T1000 (cell line): ENCODE results near the gene TLE3.
A peak's percentile ranks its signal among the peaks of the same experiment; 100 is the strongest.
"Not testable (repeated sequence)": the region's sequence is repeated elsewhere in the genome, so short reads cannot be mapped to it uniquely, and the experiment has no call there.

Experiments used
- DNase-seq: peaks from one replicate; lab custom pipeline; 2025; ENCODE audit warnings: mixed read lengths; lab: John Stamatoyannopoulos, UW

The TLE3 gene

GRCh38 chr15:70097321-70098152 is at the start of gene TLE3:
Gene TLE3 (minus strand): TSS chr15:70097917. CDS start chr15:70096798, 1,119 bp downstream.
- DNase-seq: peak; percentile 93

DNA sequence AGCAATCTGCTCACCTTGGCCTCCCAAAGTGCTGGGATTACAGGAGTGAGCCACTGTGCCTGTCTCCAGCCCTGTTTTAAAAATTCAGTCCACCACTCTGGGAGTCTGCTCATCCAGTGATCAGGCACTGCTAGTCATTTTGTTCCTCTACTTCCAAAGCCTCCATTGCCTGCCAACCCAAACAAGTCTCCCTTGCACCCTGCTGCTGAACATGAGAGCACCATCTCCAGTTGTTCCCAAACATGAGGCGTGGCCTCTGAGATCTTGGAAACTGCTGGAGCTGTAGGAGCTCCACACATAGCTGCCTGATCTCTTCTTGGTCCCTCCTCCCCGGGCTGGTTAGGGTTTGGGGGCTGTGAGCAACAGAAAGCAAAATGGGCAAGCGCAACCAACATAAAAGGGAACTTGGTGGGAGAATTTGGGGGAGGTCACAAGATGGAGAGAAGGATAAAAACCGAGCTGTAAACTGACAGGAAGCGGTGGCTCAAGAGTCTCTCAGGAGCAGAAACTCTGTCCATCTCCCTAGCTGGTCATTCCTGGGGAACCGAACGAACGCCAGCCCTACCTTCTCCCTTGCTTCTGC is 49.6 kb upstream of the TLE3 start:
- DNase-seq: no peak

DNA sequence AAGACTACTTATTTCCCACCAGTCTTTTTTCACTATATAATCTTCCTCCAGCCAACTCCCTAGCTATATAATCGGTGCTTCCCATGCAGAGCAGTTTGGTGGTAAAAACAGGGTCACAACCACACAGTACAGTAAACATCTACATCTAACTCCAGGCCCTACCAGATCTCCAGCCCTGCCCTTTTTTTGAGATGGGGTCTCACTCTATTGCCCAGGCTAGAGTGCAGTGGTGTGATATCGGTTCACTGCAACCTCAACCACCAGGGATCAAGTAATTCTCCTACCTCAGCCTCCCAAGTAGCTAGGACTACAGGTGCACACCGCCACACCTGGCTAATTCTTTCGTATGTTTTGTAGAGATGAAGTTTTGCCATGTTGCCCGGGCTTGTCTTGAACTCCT is 49.1 kb upstream of the TLE3 start:
- no peak for DNase-seq

GRCh38 chr15:70146162-70146561 is 48.4 kb upstream of the TLE3 start:
- no peak for DNase-seq

DNA sequence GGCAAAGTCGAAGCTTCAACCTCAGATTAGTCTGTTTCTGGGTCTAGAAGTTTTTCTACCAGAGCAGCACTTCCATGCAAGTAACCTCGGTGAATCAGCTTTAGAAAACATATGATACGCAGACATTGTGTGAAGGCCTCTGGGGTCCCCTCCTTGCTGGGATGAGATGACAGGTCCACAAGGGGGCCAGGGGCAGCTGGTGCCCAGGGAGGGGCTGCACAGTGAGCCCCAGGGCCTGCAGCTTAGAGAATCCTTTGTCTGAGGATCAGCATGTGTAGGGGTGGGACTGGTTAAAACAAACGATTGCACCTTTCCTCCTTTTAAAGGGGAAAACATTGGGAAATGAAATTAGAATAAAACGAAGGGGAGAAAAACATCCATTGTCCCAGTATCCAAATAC is 47.5 kb upstream of the TLE3 start:
- no peak for DNase-seq

DNA sequence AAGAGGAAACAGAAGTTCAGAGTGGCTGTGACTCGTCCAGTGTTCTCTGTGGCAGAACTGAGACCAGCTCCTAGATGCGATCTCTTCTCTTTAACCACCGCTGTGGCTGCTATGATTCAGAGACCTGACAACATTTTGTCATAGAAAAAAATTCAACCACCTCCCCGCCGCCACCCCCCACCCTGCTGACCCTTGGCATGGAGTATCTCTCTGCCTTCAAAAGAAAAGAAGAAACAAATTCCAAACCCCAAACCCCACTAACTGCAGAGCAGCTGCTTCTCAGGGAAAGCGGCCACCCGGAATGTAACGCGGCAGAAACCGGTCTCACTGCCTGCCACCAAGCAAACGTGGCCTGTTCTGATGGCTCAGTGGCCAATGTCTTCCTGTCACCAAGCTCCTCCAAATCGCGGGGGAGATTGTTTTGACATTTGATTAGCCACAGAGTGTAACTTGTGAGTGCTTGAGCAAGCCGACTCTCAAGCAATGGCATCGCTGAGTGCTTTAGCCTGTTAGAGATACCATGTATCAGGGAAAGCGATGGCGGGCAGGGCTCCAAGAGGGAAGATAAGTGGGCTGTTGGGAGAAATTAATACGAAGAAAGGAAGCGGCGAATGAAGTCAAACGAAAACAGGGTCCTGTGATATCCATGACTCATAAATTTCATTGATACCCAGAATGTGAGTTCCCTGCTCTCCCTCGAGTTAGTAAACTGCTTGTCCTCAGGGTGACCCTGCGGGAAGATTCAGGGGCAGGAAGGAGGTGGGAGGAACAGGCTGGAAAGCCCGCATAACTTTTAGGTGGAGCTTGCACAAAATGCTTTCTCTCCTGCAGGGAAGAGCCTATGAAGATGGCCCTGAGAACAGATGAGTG is 44.8 kb upstream of the TLE3 start:
- DNase-seq: no peak

DNA sequence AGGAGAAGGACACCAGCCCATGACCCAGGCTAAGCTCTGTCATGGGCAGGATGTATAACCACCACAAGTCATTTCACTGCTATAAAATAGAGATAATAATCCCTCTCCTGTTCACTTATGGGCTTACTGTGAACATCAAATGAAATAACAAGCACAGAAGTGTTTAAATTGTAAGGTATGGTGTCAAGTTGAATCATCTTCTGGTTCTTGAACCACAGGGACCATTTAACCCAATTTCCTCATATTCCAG is 44.3 kb upstream of the TLE3 start:
- no peak for DNase-seq

GRCh38 chr15:70141376-70142071 is 43.8 kb upstream of the TLE3 start:
- DNase-seq: no peak

DNA sequence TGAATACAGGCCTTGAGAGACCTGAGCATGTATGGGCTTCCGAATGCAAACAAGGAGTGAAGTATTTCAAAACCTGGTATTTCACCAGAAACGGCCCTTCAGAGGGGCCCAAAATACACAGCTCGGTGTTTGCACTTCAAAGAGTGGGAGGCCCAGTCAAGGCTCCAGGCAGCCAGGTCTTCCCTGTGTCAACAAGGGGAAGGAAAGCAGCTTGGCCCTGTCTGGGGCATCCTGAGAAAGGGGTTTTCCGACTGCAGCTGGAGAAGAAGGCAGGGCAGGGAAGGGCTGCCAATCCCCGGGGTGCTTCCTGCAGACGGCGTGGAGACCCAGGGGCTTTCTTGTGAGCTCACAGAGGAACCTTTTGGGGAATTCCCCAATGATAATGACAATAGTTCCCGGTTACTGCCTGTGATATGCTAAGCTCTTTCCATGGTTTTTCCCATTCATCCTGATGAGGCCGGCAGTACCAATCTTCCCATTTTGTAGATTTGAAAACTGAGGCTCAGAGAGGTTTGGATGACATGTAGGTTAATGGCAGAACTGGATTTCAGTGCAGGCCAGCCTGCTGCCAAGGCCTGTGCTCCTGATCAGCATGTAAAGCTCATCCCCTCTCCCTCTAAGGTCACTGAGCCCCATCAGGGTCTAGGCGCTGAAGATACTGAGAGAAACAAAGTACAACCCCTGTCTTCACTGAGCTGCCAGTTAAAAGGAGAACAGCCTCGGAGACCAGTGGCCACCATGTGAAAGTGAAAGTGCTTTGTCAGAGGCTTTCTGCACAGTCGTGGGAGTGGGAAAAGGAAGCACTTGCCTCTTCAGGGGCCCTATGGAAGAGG is 43.0 kb upstream of the TLE3 start:
- no peak for DNase-seq

GRCh38 chr15:70140025-70140542 is 42.4 kb upstream of the TLE3 start:
- DNase-seq: no peak

DNA sequence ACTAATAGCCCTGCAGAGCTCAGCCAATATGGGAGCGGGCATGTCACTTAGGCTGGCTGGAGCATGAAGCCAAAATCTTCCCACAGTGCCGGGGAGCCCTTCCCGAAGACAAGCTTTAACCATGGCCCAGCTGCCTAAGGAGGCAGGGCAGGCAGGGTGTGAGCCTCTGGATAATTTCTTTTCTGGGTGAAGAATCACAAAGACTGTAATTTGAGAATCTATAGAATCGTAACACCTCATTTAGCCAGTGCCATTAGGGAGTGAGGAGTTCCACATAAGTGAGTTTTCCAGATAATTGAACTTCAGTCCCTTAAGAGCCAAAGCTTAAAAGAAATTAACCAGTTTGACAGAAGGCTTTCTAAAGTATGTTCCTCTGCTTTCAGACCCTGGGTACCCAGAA is 40.2 kb upstream of the TLE3 start:
- no peak for DNase-seq

- DNase-seq: not testable (repeated sequence)
Observed at GRCh38 chr15:70137021-70137420, 39.3 kb upstream of the TLE3 start.

GRCh38 chr15:70133781-70134421 is 36.2 kb upstream of the TLE3 start:
- DNase-seq: no peak

DNA sequence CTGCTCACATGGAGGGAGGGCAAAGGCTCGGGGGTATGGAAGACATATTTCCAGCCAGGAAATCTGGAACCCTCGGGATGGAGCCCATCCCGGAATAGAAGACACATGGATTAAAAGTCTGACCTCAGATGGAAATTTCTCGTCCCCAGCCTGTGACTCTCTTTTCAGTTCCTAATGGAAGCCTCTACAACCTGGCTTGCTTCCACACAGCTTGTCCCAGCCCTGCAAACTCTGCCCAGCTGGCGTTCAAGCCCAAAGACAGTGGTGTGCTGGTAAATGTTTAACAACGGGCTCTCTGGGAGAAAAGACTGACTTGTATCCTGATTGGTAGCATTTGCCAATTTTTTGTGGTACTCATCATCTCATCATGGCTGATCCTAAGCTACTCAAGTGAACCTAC is 35.6 kb upstream of the TLE3 start:
- no peak for DNase-seq

- DNase-seq: no peak
Observed at GRCh38 chr15:70132571-70132970, 34.9 kb upstream of the TLE3 start.

DNA sequence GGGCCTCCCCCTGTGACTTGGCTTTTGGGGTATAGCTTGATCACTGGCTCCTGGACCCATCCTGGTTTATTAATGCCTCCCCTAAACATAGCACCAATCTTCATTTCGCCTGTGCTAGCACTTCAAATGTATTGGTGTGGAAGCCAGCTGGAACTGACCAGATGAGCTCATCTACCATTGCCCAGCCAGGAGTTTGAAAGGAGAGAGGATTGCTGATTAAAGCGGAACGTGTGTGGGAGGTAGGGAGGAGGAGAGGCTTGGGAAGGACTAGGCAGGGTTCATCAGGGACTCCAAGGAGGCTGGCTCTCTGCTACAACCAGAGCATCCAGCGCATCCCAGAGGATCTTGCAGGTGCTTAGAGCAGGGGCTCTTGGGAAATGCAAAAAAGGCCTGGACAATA is 34.4 kb upstream of the TLE3 start:
- no peak for DNase-seq

DNA sequence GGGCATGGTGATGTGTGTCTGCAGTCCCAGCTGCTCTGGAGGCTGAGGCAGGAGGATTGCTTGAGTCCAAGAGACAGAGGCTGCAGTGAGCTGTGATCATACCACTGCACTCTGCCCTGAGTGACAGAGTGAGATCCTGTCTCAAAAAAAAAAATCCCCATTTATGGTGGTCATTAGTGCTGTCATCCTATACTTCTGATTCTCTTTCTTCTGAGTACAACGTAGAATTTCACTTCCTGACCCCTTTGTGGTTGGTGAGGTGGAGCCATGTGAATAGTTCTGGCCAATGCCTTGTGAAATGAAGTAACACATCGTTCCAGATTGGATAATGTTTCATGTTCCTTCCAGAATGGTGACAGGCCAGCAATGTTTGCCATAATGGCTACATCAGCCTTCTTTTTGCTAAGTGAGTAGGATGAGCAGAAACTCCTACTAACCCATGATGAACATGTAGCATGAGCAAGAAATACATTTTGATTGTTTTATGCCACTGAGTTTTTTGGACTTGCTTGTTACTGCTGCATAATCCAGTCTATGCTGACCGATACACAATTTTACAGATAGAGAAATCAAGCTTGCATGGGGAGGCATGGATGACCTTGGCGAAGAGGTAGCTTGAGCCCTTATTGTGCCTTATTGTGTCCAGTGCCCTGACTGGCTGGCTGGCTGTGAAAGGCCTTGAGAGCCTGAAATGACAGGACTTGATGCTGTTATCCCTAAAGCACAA is 30.9 kb upstream of the TLE3 start:
- DNase-seq: no peak

DNA sequence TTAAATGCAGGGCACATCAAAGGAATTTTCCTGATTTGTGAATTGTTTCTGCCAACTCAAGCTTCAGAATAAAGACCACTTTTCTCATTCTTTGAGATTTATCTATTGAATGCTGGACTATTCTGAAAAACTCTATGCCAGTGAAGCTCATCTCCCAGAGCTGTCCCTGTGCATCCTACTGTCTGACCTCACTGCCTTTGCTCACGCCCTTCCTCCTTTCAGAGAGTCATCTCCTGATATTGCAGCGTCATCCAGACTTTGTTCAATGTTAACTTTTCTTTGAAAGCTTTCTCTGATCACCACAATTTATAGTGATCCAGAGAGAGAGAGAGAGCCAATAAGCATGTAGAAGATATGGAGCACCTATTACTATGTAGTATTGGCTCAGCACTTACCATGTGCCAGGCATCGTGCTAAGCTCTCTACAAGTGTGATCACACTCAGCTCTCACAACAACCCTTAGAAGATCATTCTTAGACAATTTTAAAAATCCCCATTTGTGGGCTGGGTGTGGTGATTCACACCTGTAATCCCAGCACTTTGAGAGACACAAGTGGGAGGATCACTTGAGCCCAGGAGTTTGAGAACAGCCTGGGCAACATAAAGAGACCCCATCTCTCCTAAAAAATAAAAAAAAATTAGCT is 30.2 kb upstream of the TLE3 start:
- DNase-seq: no peak

DNA sequence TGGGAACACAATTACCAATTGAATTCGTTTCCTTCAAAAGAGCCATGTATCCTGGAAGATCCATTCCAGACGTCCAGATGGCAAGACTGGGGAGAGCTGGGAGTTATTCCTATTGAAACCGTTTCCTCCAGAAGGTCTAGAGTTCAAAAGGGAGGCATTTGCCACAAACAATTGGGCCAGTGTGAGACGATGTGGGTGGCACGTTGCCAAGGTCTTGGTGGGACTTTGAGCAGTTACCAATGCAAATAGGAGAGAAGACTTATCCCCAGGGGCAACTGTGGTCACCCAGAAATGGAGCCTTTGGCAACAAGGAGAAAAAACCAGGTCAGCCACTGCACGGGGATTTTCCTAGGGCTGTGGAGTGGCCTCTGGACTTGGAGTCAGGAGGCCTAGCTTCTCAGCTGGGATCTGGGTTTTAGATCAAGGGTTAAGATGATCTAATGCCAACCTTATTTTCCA is 29.6 kb upstream of the TLE3 start:
- DNase-seq: peak; percentile 25
